NCI-H1417 treated with DMSO at 0.1 percent for 48 hours (cell line): ENCODE results near the gene GRK4.
"Not testable (repeated sequence)": the region's sequence is repeated elsewhere in the genome, so short reads cannot be mapped to it uniquely, and the experiment has no call there.

Experiments
- DNase-seq: peaks from one replicate; lab custom pipeline; 2025; lab: John Stamatoyannopoulos, UW

The GRK4 gene

DNA sequence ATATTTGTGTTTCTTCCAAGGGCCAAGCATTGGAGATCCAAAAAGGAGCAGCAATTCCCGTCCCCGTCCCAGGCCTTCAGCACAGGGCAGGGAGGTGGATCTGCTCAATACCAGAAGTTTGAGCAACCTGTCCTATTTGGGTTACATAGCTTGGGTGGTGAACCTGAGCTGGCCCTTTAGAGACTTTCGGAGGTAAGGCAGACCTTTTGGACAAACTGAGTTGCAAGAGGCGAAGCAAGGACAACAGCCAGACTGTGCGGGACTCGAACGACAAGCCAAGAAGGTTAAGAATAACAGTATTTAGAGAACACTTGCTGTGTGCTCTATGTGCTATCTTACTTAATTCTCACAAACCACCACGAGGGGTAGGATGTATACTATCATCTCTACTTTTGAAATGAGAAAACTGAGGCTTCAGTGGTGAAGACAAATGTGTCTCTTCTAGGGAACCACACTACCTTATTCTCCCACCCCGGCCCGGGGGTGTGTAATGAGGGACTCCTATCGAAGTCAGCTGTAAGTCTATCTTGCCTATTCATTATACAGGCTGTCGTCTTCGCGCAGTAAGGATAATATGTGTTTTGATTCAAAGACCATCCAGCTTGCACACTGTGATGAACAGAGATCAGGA is 1.4 kb upstream of the GRK4 start:
- no peak for DNase-seq

DNA sequence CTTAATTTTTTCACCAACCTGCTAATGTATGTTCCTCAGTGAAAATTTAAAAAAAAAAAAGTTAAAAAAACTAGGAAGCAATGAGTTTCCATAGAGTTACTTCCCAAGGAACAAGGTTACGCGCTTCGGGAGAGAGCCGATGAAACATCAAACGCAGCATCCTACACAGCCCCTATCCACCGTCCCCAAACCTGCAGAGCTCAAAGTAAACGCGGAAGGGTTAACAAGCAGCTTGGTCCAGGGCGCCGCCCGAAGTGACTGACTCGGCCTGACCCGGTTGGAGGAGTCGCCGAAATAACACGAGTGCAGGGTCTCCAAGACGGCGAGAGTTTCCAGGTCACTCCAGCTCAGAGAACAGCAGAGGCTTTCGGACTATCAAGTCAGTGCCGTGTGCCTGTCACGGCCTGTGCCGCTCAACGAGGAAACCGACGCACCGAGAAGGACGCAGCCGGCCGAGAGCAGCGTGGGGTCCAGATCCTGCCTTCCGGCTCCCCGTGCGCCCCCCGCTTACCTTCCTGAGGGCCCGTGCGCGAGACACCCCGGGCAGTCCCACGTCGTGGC is 677 bp upstream of the GRK4 start:
- DNase-seq, result no peak

DNA sequence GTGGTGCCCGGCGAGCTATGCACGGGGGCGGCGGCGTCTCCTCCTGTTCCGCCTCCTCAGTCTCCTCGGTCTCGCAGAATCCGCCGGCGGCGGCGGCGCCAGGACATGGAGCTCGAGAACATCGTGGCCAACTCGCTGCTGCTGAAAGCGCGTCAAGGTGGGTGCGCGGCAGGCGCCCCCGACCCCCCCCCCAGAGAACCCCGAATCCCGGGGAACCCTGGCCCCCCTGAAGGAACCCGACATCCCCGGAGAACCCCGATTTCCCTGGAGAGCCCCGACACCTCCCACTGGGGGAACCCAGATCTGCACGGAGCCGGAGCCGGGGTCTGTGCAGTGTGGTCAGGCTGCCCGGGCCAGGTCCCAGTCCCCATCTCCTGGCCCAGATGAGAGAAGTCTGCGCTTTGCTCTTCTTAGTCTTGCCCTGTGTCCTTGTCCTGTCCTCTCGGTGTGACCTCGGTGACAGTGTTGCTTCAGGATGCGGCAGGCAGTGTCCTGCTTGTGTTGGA is 648 bp downstream of the GRK4 start:
- DNase-seq, result no peak

DNA sequence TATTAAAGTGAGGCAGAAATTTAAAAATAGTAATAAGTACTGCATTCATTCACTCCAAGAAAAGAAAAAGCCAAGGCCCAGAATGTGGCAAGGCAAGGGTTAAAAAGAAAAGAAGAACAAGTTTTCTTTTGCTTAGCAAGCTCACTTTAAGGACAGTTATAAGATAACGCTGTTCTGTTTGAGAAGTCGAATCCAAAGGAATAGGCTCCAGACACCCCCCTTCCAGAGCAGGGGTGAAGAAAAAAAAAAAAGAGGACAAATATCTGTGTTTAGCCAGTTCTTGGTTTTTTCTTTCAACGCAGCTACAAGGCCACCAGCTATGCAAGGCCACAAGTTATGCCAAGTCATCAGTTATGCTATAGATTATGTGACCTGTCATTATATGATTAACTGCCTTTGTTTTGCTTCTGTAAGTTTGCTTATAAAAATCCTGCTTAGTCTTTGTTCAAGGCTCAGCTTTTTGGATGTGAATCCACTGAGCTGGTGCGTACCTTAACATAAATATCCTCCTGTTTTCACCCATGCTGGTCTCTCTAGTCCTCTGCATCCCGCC is 1.4 kb downstream of the GRK4 start:
- DNase-seq, result no peak

DNA sequence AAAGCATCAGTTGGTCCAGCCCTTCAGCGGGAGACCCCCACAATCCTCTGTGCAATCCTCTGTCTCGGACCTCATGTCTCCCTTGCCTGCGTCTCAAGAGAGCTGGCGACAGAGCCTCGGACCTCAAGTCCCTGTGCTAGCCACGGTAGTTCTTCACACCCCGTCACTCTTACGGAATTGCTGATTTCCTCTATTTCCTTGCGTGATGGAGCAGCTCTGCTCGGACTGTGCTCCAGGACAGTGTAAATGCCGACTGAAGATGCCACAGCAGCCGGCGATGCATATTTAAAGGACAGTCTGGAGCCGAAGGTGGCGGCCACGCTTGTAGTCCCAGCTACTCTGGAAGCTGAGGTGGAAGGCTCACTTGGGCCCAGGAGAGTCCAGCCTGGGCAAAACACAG is 1.9 kb downstream of the GRK4 start:
- DNase-seq, result no peak

DNA sequence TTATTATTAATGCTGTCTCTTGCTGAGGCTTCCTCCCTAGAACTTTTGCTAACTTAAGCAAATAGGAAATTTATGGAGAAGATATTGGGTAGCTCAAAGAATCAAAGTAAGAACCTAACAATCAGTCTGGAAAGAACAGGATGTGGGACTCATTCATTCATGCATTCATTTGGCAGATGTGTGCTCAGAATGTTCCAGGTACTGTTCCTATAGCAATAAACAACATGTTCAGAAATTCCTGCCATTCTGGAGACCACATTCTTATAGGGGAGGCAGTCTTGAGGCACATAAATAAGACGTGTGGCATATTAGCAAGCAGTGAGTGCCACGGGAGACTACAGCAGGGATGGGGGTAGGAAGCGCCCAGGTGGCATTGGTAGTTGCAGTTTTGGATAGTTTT is 5.0 kb downstream of the GRK4 start:
- no peak for DNase-seq

DNA sequence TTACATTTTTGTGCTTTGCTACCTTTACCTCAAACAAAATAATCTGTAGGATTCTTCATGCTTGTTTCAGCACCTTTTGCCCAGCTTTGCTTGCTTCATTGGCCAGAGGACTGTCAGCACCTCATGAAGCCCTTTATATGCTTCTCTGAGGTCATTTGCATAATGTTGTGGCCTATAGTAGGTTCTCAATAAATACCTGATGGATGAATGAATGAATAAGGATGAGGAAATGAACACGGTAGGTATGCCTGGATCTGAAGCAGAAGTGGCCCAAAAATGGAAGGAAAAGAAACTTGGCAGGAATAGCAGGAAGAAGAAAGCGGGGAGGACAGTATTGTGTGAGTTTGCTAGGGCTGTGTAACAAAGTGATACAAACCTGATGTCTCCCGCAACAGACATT is 7.9 kb downstream of the GRK4 start:
- DNase-seq, result no peak

DNA sequence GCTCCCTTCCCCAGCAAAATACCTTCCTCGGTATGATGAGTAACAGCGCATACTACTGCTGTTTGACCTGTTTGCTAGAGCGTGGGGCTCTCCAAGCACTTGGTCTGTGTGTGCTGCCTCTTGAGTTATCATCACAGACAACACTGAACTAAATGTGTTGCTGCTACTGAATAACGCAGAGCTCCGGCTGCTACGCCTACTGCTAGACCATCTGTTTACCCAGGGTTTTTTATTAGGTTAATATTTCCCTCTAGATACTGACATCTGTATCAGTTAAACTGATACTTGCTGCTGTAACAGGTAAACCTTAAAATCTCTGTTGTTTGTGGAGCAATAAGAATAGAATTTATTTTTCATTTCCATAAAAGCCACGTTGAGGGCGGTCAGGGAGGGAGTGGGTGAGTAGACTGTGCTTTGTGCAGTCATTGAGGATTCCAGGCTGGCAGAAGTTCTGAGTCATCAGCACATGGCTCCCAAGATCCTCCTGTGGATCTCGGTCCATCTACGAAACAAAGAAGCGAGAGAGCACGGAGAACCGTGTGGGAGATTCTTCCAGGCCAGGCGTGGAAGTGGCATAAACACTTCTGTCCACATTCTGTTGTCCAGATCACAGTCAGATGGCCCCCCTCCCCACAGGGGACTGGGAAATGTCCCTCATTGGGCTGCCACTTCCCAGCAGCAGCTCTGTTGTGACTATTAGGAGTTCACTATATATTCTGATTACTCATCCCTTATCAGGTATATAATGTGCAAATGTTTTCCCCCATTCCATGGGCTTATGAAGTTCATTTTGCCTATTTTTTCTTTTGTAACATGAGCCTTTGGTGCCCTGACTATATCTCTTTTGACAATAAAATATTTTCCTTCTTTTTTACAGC is 14.1 kb downstream of the GRK4 start:
- no peak for DNase-seq

DNA sequence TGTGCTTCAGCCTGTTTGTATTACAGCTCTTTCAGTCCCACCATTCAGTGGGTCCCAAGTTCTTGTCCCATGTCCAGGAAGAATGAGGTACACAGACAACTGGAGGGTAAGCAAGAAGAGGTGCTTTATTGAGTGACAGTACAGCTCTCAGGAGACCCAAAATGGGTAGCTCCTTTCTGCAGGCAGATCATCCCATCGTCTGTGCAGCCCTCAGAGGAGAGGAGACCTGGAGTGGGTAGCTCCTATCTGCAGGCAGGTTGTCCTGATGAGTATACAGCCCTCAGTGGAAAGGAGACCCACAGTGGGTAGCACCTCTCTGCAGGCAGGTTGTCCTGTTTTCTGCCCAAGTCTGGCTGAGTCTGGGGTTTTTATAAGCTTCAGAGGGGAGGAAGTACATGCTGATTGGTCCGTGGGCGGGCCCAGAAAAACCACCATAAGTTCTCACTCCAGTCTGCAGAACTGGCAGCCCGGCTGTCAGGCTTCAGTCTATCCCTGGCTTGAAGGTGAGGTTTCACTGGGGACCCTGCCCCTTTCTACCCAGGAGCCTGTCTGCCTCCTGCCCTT is 18.0 kb downstream of the GRK4 start:
- no peak for DNase-seq

DNA sequence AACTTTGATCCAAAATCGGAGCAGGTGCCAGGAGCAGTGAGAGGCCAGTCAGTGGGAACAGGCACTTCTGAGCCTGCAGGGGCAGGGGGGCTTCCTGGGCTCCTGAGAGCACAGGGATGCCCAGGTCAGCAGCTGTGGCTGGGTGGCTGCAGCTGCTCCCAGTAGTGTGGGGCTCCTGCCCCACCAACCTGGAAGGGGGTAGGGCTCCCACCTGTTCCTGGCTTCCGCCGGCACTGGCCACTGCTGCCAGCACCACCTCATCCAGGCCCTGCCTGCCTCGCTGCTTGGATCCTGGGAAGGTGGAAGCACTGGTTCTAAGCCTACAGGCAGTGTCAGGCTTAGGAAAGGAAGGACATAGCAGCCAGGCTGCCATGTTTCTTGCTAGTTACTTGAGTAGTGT is 18.6 kb downstream of the GRK4 start:
- DNase-seq, result no peak

DNA sequence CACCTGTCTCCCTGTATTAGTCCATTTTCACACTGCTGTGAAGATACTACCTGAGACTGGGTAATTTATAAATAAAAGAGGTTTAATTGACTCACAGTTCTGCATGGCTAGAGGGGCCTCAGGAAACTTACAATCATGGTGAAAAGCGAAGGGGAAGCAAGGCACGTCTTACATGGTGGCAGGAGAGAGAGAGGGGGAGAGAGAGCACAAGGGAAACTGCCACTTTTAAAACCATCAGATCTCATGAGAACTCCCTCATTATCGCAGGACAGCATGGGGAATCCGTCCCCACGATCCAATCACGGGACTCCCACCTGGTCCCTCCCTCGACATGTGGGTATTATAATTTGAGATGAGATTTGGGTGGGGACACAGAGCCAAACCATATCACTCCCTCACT is 20.3 kb downstream of the GRK4 start:
- not testable (repeated sequence) for DNase-seq

DNA sequence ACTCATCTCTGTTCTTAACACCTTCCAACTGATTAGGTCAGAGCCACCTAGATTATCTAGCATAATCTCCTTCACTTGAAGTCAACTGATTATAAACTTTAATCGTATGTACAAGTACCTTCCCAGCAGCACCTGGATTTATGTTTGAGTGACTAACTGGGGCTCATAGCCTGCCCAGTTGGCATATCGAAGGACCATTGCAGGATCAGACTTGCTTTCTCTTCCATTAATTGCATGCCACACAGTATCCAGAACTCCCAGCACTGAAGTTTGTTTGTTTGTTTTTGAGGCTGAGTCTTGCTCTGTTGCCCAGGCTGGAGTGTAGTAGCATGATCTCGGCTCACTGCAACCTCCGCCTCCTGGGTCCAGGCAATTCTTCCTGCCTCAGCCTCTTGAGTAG is 27.9 kb downstream of the GRK4 start:
- DNase-seq, result no peak

DNA sequence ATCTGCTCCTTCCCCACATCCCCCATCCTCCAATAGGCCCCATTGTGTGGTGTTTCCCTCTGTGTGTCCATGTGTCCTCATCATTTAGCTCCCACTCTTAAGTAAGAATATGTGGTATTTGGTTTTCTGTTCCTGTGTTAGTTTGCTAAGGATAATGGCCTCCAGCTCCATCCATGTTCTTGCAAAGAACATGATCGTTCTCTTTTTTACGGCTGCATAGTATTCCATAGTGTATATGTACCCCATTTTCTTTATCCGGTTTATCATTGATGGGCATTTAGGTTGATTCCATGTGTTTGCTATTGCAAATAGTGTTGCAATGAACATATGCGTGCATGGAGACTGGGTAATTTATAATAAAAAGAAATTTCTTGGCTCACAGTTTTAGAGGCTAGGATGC is 31.5 kb downstream of the GRK4 start:
- DNase-seq, result no peak

DNA sequence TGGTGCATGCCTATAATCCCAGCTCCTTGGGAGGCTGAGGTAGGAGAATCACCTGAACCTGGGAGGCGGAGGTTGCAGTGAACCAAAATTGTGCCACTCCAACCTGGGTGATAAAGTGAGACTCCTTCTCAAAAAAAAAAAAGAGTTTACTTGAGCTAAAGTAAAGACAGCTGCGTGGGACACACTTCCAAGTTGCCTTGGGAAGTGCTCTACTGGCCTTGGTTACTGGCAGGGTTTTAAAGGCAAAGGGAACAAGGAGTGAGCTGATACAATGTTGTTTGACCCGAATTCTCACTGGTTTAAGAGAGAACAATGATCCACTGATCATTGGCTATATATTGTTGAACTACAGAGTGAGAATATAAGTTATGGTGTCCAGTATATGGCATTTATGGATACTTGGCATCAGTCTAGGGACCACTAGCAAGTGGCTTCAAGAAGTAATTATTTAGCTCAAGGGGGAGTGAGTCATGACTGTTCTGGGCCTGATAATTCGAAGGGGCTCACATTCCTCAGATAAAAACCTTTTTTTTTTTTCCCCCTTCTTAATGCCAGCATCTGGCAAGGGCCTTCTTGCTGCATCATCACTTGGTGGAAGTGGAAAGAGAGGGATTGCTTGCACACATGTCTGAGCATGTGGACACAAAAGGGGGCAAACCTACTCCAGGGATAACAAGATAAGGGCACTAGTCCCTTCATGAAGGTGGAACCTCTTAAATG is 32.3 kb downstream of the GRK4 start:
- DNase-seq, result no peak

DNA sequence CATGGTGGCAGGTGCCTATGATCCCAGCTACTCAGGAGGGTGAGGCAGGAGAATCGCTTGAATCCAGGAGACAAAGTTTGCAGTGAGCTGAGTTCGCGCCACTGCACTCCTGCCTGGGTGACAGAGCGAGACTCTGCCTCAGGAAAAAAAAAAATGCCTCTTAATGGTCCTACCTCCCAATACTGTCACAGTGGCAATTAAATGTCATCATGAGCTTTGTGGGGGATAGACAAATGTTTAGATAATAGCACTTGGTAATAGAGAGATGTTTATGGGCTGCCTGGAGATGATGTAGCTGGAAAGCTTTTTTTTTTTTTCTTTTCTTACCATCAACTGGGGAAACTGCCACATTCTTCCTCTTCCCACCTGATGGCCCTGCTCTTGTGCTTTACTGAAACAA is 33.0 kb downstream of the GRK4 start:
- DNase-seq, result peak; percentile 21

DNA sequence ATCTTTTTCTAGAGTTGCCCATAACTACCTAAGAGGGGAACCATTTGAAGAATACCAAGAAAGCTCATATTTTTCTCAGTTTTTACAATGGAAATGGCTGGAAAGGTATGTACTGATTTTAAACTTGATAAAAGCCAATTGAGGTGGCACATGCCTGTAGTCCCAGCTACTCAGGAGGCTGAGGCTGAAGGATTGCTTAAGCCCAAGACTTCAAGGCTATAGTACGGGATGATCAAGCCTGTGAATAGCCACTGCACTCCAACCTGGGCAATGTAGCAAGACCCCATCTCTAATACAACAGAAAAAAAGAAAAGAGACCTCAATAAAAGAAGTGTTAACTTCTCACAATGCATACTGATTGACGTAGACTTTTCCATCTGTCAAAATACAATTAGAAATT is 44.4 kb downstream of the GRK4 start:
- DNase-seq, result no peak

DNA sequence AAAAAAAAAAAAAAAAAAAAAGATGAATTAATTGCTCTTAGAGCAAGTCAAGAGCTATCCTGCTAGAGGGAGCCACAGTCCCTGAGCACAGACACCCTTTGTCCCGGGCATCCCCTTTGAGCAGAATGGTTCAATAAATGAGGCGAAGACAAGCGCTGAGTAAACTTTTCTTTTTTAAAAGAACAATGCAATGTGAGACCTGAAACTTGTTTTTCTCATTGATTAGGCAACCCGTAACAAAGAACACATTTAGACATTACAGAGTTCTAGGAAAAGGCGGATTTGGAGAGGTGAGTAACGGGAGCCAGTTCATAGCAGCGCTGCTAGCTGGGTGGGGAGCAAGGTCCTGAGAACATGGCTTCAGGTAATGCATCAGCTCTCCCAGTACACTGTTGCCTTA is 46.1 kb downstream of the GRK4 start:
- no peak for DNase-seq

DNA sequence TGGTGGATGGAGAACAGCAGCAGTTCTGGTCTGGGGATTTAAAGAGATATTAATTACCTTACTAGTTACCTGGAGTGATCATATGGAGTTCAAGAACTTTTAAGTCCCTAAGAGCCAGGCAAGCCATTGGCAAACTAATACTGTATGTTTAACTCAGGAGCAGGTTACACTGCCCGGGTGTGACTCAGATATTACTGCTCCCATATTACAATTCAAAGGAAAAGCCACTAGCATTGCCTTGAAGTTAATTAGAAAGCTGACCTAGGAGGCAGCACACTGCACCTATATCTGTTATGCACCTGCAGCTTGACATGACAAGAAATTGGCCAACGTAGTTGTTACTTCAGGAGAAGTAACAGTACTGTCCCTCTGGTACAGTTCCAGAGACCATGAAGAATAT is 47.2 kb downstream of the GRK4 start:
- no peak for DNase-seq

DNA sequence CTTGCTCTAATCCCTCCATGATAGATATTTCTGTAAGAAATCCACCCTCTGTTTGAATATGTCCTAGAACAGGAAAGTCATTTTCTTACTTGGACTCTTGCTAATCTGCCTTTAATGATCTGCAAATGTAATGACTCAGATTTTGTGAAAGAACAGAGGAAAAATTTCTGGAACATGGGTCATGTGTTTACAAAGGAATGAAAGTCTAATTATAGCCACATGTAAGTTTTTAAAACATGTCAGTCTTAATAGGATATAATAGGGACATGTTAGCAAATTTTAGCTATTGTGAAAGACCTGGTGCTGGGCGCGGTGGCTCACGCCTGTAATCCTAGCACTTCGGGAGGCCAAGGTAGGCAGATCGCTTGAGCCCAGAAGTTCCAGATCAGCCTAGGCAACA is 47.6 kb downstream of the GRK4 start:
- no peak for DNase-seq

DNA sequence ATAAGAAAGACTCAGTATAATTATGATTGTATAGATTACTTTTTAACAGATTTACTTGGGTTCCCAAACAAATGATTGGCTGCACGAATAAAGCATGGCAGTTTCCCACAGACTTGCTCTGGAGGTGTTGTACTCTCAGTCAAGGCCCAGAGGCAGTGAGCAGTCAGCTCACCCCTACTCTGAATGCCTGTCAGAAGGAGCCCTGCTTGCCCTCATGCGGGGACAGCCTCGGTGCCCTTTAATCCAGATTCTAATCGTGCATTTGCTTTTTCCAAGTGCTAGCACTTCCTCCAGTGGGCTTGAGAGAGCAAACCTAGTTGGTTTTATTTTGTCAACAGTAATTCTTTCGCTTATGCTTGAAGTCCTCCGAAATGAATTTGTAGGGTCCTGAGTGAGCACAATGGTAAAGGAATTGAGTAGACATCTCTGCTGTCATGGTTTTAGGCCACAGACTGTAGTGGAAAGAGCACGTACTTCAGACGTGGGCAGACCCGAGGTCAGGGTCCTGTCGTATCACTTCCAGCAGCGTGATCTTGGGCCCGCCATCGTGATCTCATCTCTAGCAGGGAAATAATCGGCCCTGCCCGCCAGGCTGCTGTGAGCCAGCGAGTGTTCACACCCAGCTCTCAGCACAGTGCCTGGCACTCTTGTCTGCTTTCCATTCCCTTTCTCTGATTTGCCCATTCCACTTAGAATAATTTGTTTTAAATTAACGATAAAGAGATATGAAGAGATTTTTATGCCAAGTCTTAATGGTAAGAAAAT is 48.3 kb downstream of the GRK4 start:
- DNase-seq, result no peak

DNA sequence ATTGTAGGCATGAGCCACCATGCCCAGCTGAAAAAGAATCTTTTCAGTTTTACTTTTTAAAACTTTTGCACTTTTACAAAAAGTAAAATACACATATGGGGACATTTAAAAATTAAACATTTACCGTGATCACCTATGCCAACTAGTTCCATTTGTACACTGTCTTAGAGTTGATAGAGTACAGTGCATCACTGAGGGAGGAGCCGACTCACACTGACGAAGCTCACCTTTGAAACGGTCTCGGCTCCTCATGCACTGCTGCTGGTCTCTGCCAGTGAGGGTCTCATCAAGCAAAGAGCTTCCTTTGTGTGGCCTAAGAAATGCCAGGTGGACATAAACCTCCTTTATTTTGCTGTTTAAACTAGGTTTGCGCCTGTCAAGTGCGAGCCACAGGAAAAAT is 50.0 kb downstream of the GRK4 start:
- no peak for DNase-seq
